OCI-LY1 (cell line): Measurements from ENCODE around the gene MYADM.

Experiments
- H2AFZ ChIP-seq: fragments of 200-600 bp; sonication (generic), shearing (Covaris generic); 2 replicates; pipeline ENCODE4 v1.6.0; 2014; ENCODE audit warnings: antibody characterized with exemption, mild to moderate bottlenecking, low read length
- H3F3A ChIP-seq: fragments of 200-600 bp; sonication (generic), shearing (Covaris generic); 2 replicates; pipeline ENCODE4 v1.6.0; 2014; ENCODE audit warnings: mild to moderate bottlenecking, antibody characterized with exemption, low read length, moderate library complexity; ENCODE audit not compliant: insufficient read depth
- H3K27ac ChIP-seq: fragments of 200-600 bp; sonication (generic); 2 replicates; pipeline ENCODE4 v1.5.1; 2014; ENCODE audit warnings: low read length, mixed run types, mild to moderate bottlenecking, low read depth; ENCODE audit not compliant: poor library complexity, severe bottlenecking
- H3K27me3 ChIP-seq: fragments of 200-600 bp; sonication (generic); 2 replicates; pipeline ENCODE4 v1.6.0; 2014; ENCODE audit warnings: antibody characterized with exemption, mild to moderate bottlenecking, low read length, moderate library complexity; ENCODE audit not compliant: insufficient read depth
- H3K36me3 ChIP-seq: fragments of 200-600 bp; sonication (generic); 2 replicates; pipeline ENCODE4 v1.6.1; 2014; ENCODE audit warnings: mild to moderate bottlenecking, antibody characterized with exemption, low read length, moderate library complexity, mixed read lengths; ENCODE audit not compliant: insufficient read depth
- H3K4me1 ChIP-seq: fragments of 200-600 bp; sonication (generic); 2 replicates; pipeline ENCODE4 v1.5.1; 2014; ENCODE audit warnings: mild to moderate bottlenecking, low read length, moderate library complexity; ENCODE audit not compliant: insufficient read depth, severe bottlenecking
- H3K4me2 ChIP-seq: fragments of 200-600 bp; sonication (generic), shearing (Covaris generic); 2 replicates; pipeline ENCODE4 v1.6.1; 2014; ENCODE audit warnings: low read length
- H3K4me3 ChIP-seq: fragments of 200-600 bp; sonication (generic); 2 replicates; pipeline ENCODE4 v1.5.1; 2014; ENCODE audit warnings: low read length, low read depth, mild to moderate bottlenecking, mixed read lengths; ENCODE audit not compliant: poor library complexity, severe bottlenecking
- H3K79me2 ChIP-seq: fragments of 200-600 bp; shearing (Covaris generic); 2 replicates; pipeline ENCODE4 v1.6.1; 2016; ENCODE audit warnings: mixed run types, low read length, mixed read lengths; ENCODE audit not compliant: insufficient read depth
- H3K9ac ChIP-seq: fragments of 200-600 bp; sonication (generic), shearing (Covaris generic); 2 replicates; pipeline ENCODE4 v1.6.1; 2014; ENCODE audit warnings: mild to moderate bottlenecking, low read length, mixed read lengths
- H3K9me2 ChIP-seq: fragments of 200-600 bp; sonication (generic), shearing (Covaris generic); 2 replicates; pipeline ENCODE4 v1.6.1; 2014; ENCODE audit warnings: low read depth, mild to moderate bottlenecking, low read length, mixed read lengths
- H3K9me3 ChIP-seq: fragments of 200-600 bp; shearing (Covaris generic); 2 replicates; pipeline ENCODE4 v1.6.1; 2014; ENCODE audit warnings: low read length, mixed read lengths
- H4K20me1 ChIP-seq: fragments of 200-600 bp; sonication (generic), shearing (Covaris generic); 2 replicates; pipeline ENCODE4 v1.6.0; 2016; ENCODE audit warnings: mild to moderate bottlenecking, low read length; ENCODE audit not compliant: insufficient read depth
- CTCF ChIP-seq: fragments of 200-600 bp; sonication (generic), shearing (Covaris generic); IDR thresholded peaks from 2 replicates; pipeline ENCODE4 v1.5.1; 2017; ENCODE audit warnings: mild to moderate bottlenecking, antibody characterized with exemption, low read length, moderate library complexity, mixed read lengths
- EZH2 ChIP-seq: fragments of 200-600 bp; sonication (generic), shearing (Covaris generic); IDR thresholded peaks from 2 replicates; pipeline ENCODE4 v1.8.0; 2017; ENCODE audit warnings: borderline replicate concordance, mixed run types, mild to moderate bottlenecking, antibody characterized with exemption, low read length, moderate library complexity, mixed read lengths

The MYADM gene

DNA sequence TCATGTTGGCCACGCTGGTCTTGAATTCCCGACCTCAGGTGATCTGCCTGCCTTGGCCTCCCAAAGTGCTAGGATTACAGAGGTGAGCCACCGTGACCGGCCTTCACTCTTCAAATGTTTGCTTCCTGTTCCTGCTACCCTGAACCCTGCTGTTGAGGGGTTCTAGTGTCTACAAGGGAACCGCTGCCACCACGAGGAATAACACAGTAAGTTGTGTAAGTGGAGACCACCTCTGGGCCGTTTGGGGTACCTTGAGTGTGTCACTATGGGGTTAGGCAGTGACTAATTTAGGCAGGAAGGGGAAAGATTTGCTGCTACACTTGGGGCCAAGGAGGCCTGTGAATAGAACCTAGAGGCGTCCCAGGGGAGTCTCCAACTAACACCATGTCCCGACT, 2.2 kb upstream of the MYADM start:
- Histone ChIP-seq H3K4me1 (no peaks in the 10 kb centered on the region), H2AFZ (no peak overlapping the region), H4K20me1 (no peaks in the 10 kb centered on the region), H3K79me2 (no peaks in the 10 kb centered on the region), H3K4me2 (no peak overlapping the region), H3K9ac (no peak overlapping the region), H3K9me2 (no peaks in the 10 kb centered on the region), H3K4me3 (no peak overlapping the region), H3K9me3 (no peaks in the 10 kb centered on the region), H3K27ac (no peak overlapping the region), H3F3A (no peaks in the 10 kb centered on the region), H3K36me3 (no peaks in the 10 kb centered on the region), H3K27me3 (no peaks in the 10 kb centered on the region)
- TF ChIP-seq EZH2, result no peak

DNA sequence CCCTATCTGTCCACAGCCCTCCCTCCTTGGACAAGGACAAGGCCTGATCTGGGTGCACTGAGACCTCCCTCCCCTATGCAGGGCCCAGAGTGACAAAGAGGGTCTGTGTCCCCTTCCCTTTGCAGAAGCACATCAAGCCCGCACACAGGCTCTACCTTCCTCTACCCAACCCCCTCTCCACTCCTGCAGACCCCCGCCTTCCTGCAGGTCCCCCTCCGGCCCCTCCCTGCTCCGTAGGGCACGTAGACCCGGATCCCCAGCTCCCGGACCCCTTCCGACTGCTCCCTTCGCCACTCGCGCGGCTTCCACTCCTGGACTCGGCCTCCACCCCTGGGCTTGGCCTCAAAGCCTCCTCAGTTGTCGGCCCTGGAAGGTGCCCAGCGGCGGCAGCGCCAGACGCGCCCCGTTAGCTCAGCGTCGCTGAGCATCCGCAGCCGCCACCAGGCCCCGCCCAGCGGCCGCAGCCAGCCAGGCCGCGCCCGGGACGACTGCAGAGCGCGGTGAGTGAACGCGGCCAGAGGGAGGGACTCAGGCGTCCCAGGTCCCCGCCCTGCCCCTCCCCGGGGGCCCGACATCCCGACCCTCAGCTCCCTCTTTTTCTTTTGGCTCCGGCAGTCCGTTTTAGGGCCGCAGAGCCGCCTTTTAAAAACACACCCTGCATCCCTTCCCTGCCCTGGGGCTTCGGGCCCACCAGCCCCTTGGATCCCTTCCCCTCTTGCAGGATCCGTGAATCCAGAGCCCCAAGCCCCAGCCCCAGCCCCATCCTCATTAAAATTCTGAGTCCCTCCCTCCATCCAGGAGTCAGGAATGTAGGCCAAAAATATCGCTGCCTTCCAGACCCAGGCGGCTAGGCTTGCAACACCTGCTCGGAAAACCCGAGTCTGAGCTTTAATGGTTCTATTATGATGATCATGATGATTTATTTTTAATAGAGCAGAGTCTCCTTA, 1.5 kb upstream of the MYADM start:
- H3K27ac ChIP-seq, result no peak overlapping the region
- no peak overlapping the region for H3K4me3 ChIP-seq
- no peaks in the 10 kb centered on the region for H3K27me3 ChIP-seq
- H3F3A ChIP-seq, result no peaks in the 10 kb centered on the region
- H3K79me2 ChIP-seq, result no peaks in the 10 kb centered on the region
- no peak overlapping the region for H2AFZ ChIP-seq
- H3K4me1 ChIP-seq, result no peaks in the 10 kb centered on the region
- H3K9ac ChIP-seq, result no peak overlapping the region
- no peaks in the 10 kb centered on the region for H3K36me3 ChIP-seq
- TF ChIP-seq CTCF (no peak), EZH2 (no peak)
- H3K4me2 ChIP-seq, result no peak overlapping the region
- H3K9me2 ChIP-seq, result no peaks in the 10 kb centered on the region
- no peaks in the 10 kb centered on the region for H4K20me1 ChIP-seq
- H3K9me3 ChIP-seq, result no peaks in the 10 kb centered on the region

GRCh38 chr19:53866865-53867224, 838 bp upstream of the MYADM start:
- Histone ChIP-seq H3K4me1 (no peaks in the 10 kb centered on the region), H3K4me3 (no peak overlapping the region), H3F3A (no peaks in the 10 kb centered on the region), H3K9ac (no peak overlapping the region), H3K79me2 (no peaks in the 10 kb centered on the region), H2AFZ (no peak overlapping the region), H4K20me1 (no peaks in the 10 kb centered on the region), H3K4me2 (no peak overlapping the region), H3K36me3 (no peaks in the 10 kb centered on the region), H3K9me2 (no peaks in the 10 kb centered on the region), H3K27me3 (no peaks in the 10 kb centered on the region), H3K9me3 (no peaks in the 10 kb centered on the region), H3K27ac (no peak overlapping the region)
- TF ChIP-seq EZH2 (no peak), CTCF (no peak)
